Measurements from ENCODE around the gene CAPN11.

DNA sequence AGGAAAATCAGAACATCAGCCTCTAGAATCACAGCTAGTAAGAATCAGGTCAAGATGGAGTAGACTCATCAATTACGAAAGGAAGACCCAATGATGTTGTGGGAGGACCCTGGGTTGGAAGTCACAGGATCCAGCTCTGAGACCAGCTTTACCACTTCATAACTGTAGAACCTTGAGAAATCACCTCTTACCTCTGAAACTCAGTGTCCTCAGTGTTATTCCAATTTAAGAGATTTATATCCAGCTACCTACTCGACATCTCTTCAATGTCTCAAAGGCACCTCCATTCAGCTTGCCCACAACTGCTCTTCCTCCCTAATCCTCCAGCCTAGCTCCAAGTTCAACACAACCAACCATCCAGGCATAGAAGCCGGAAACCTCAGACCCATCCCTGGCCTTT, 47.7 kb upstream of the CAPN11 start:
- TF ChIP-seq, protein P1, sequence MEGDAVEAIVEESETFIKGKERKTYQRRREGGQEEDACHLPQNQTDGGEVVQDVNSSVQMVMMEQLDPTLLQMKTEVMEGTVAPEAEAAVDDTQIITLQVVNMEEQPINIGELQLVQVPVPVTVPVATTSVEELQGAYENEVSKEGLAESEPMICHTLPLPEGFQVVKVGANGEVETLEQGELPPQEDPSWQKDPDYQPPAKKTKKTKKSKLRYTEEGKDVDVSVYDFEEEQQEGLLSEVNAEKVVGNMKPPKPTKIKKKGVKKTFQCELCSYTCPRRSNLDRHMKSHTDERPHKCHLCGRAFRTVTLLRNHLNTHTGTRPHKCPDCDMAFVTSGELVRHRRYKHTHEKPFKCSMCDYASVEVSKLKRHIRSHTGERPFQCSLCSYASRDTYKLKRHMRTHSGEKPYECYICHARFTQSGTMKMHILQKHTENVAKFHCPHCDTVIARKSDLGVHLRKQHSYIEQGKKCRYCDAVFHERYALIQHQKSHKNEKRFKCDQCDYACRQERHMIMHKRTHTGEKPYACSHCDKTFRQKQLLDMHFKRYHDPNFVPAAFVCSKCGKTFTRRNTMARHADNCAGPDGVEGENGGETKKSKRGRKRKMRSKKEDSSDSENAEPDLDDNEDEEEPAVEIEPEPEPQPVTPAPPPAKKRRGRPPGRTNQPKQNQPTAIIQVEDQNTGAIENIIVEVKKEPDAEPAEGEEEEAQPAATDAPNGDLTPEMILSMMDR (IDR thresholded peaks at IDR 0.05) = no peak
- no peak for TF ChIP-seq POLR2A (IDR thresholded peaks at IDR 0.05)
